NCI-H446 (cell line): Measurements from ENCODE around the gene KANTR.
A peak's percentile ranks its signal among the peaks of the same experiment; 100 is the strongest.

Experiments
- DNase-seq, 2 experiments: peaks; one replicate each; lab custom pipeline; 2025; lab: John Stamatoyannopoulos, UW

KANTR gene

DNA sequence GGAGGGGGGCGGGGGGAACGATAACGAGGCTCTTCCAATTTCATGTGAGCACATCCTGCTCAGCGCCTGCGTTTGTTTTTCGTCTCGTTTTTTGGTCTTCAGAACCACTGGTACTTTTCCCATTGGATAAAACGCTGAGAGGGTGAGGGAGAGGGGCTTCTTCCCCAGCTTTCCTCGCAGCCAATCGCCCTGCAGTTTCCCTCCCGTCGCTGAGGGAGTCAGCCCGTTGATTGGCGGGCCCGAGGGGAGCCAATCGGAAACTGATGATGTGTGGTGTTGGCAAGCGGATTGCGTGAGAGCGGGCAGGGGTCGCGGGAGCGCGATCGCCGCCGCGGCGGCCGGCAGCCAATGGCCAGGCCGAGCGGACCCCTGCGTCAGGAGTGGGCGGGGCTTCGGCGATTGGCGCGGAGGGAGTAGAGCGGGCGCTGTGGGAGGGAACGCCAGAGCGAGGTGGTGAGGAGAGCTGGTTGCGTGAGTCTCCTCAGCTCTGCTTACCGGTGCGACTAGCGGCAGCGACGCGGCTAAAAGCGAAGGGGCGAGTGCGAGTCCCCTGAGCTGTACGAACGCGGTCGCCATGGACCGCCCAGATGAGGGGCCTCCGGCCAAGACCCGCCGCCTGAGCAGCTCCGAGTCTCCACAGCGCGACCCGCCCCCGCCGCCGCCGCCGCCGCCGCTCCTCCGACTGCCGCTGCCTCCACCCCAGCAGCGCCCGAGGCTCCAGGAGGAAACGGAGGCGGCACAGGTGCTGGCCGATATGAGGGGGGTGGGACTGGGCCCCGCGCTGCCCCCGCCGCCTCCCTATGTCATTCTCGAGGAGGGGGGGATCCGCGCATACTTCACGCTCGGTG, 11.8 kb upstream of the KANTR start, which contains the start of gene TSPYL2:
Gene TSPYL2 (plus strand): TSS at position 443 of the 848 bp plus-strand sequence. CDS start 132 bp downstream, at position 575.
- DNase-seq: peak; percentile 92 to 96

DNA sequence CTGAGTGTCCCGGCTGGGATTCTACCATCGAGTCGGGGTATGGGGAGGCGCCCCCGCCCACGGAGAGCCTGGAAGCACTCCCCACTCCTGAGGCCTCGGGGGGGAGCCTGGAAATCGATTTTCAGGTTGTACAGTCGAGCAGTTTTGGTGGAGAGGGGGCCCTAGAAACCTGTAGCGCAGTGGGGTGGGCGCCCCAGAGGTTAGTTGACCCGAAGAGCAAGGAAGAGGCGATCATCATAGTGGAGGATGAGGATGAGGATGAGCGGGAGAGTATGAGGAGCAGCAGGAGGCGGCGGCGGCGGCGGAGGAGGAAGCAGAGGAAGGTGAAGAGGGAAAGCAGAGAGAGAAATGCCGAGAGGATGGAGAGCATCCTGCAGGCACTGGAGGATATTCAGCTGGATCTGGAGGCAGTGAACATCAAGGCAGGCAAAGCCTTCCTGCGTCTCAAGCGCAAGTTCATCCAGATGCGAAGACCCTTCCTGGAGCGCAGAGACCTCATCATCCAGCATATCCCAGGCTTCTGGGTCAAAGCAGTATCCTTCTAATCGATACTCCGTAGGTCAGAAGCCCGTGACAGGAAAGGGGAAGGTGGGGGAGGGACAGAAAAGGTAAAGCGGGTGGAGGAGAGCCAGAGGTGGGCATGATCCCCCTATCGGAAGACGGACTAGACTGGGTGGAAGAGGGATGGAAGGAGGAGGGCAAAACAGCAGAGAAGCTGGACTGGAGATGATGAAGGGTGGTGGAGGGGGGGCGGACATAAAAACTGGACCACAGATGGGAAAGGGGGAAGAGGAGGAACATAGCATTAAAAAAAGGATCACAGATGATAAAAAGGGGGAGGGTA, 10.9 kb upstream of the KANTR start:
- no peak for DNase-seq

- DNase-seq: no peak
Measured at GRCh38 chrX:53084043-53084570, 9.8 kb upstream of the KANTR start.

DNA sequence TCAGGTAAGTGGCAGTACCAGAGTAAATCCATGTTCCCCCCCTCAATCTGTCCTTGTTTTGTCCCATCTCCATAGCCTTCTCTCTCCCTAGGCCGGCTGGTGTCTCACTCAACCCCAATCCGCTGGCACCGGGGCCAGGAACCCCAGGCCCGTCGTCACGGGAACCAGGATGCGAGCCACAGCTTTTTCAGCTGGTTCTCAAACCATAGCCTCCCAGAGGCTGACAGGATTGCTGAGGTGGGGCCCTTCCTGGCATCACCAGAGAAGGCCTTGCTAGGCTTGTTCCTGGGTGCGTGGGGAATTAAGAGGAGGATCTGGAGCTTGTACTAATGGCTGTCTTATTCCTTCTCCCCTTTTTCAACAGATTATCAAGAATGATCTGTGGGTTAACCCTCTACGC, 9.1 kb upstream of the KANTR start:
- no peak for DNase-seq

GRCh38 chrX:53085661-53086229, 8.2 kb upstream of the KANTR start:
- DNase-seq: no peak

- no peak for DNase-seq
Measured at GRCh38 chrX:53086464-53086863, 7.5 kb upstream of the KANTR start.

GRCh38 chrX:53087388-53087831, 6.5 kb upstream of the KANTR start:
- no peak for DNase-seq

DNA sequence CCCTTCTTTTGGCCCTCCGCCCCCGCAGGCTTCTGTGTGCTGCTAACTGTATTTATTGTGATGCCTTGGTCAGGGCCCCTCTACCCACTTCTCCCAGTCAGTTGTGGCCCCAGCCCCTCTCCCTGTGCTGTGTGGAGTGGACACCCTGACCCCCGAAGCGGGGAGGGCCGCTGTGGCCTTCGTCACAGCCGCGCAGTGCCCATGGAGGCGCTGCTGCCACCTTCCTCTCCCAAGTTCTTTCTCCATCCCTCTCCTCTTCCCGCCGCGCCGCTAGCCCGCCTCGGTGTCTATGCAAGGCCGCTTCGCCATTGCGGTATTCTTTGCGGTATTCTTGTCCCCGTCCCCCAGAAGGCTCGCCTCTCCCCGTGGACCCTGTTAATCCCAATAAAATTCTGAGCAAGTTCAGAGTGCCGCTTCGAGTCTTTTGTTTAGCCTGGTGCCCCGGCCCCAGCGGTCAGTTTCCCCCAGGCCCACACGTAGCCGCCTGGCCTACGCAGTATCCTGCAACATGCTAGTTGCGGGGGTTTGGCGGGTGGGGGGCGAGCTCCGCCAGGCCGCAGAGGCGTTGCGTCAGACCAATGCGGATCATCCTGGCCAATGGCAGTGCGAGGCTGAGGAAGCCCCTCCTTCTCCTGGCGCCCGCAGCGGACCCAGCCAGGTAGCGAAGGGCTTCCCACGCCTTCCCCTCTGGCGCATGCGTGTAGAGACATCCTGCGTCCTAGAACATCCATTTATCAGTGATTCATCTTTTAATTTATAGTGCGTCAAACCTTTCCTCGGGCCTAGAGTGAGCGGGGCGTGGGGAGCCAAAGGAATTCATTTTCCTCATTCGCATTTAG, 5.6 kb upstream of the KANTR start:
- DNase-seq: no peak

- DNase-seq: peak; percentile 6 to 37
Measured at GRCh38 chrX:53089224-53089842, 4.6 kb upstream of the KANTR start.

GRCh38 chrX:53089925-53090324, 4.0 kb upstream of the KANTR start:
- DNase-seq: no peak

- no peak for DNase-seq
Measured at GRCh38 chrX:53091354-53091753, 2.6 kb upstream of the KANTR start.

GRCh38 chrX:53093177-53093655, 726 bp upstream of the KANTR start:
- peak; percentile 56 to 80 for DNase-seq

GRCh38 chrX:53094582-53094905, 602 bp downstream of the KANTR start:
- no peak for DNase-seq

DNA sequence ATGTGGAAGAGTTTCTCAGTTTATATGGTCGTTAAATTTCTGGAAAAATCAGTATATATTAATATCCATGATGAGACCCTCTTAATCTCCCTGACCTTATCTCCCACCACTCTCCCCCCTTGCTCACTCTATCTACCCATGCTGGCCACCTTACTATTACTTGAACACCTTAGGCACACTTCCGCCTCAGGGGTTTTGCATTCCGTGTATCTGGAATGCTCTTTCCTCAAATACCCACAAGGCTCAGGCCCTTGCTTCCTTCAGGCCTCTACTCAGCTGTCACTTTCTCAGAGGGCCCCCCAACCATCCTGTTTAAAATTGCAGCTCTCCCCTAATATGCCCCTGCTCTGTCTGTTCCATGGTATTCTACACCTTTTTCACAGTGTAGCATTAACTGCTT, 1.9 kb downstream of the KANTR start:
- no peak for DNase-seq

DNA sequence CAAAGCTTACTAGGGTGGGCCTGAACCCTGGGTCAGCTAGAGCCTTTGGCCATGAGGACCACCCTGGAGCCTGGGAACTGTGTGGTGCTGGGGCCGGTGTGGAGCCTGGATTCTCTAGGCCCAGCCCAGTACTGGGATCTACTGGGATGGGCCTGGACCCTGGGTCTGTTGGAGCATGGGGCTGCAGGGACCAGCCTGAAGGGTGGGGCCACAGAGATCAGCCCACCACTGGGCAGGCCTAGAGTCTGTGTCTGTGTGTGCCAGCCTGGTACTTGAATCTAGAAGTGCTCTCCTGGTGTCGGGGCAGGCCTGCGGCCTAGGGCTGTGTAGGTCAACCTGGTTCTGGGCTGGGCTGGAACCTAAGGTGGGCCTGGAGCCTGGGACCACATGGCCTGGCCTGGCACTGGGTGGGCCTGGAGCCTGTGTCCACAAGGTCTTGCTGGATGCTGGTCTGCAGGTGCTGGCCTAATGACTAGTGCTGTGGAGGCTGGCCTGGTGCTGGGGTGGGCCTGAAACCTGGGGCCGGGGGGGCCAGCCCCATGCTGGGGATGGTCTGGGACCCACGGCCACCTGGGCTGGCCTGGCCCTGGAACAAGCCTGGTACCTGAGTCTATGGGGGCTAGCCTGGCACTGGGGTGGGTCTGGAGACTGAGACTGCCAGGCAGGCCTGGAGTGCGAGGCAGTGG, 21.1 kb downstream of the KANTR start:
- no peak for DNase-seq

DNA sequence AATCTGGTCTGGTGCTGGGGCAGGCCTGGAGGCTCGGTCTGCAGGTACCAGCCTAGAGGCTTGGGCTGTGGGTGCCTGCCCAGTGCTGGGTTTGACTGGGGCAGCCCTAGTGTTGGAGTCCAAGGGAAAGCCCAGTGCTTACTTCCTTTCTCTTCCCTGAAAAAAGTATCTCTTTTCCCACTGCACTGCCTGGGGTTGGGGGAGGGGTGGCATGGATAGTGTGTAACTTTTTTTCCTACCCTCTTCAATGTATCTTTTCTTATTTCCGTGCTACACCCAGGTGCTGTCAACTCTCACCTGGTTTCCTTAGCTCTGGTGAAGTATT, 21.6 kb downstream of the KANTR start:
- DNase-seq: no peak

- no peak for DNase-seq
Measured at GRCh38 chrX:53116101-53116500, 22.2 kb downstream of the KANTR start.

GRCh38 chrX:53122013-53122412, 28.1 kb downstream of the KANTR start:
- no peak for DNase-seq

DNA sequence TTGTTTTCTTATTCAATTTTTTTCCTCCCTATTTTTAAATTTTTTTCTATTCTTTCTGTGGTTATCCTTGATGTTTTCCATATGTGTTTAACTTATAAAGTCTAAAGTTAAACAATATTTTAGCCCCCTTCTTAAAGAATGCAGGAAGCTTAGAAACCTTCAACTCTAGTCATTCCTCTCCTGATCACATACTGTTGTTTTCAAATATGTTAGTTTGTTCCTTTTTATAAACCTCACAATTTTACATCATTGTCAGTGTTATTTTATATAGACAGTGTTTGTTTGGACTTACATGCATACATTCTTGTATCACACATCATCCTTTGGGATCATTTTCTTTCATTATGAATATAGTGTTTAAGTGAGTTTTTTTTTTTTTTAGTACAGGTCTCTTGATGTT, 31.6 kb downstream of the KANTR start:
- DNase-seq: no peak

GRCh38 chrX:53126377-53126776, 32.4 kb downstream of the KANTR start:
- no peak for DNase-seq
